Hematopoietic multipotent progenitor cell treated with erythropoietin and hydrocortisone succinate and interleukin-3 and kit ligand, for 15 days (in vitro differentiated cells): Measurements from ENCODE around the gene ALDH9A1.

ENCODE experiments used
- DNase-seq: peaks from one replicate; pipeline ENCODE4 v3.0.0-alpha.2; 2015; ENCODE audit warnings: low spot score

ALDH9A1 gene

DNA sequence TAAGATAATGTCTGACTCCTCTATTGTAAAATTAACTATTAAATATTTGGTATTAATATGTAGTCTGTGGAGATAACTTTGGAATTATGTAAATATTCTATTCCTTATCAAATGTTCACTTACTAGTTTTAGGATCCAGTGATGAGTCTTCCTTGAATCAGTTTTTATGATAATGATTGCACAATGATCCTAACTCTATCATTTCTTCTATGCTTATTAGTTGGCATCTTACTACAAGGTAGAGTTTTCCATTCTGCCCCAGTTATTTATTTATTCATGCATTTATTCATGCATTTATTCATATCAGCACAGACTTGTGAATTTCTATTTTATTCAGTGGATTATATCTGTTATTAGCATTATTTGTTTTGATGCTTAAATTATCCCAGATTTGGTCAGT lies 74.7 kb downstream of the ALDH9A1 start:
- DNase-seq: no peak

DNA sequence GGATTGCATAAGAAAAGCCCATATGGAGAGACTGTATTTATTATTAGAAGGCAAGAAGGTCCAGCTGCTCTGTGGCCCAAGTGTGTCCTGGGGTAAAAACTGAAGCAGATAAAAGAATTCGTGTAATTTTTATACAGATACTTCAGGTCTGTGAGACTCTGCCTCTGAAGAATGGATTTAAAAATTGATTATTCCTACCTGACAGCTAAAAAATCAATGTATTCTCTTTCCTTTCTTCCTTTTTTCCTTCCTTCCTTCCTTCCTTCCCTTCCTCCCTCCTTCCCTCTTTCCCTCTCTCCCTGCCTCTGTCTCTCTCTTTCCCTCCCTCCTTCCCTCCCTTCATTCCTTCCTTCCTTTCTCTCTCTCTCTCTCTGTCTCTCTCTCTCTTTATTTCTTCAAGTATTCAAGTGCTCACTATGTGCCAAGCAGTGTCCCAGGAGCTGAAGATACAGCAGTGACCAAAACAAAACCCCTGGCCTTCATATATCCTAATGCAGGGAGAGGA lies 78.7 kb downstream of the ALDH9A1 start:
- DNase-seq: no peak

DNA sequence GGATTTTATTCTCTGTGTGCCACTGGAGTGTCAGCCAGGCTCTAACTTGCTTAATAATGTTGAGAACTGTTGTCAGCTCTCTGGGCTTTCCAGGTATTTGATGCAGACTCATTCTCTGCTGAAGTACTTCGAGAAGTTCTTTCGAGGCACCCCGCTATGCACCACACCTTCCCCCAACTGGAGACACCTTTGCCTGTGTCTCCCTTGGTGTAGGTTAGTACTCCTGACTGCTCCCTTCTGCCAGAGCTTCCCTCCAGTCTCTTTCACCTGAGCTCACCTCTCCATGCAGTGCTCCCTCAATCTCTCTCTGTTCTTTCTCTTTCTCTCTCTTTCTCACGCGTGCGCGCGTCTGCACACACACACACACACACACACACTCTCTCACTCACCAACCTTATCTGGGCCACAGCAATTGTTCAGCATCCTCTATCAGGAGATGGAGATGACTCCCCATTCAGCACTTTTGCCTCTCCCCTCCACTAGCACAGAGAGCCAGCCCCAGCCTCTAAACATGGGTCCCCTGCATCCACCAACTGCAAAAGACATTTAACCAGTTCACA lies 81.3 kb downstream of the ALDH9A1 start:
- no peak for DNase-seq

DNA sequence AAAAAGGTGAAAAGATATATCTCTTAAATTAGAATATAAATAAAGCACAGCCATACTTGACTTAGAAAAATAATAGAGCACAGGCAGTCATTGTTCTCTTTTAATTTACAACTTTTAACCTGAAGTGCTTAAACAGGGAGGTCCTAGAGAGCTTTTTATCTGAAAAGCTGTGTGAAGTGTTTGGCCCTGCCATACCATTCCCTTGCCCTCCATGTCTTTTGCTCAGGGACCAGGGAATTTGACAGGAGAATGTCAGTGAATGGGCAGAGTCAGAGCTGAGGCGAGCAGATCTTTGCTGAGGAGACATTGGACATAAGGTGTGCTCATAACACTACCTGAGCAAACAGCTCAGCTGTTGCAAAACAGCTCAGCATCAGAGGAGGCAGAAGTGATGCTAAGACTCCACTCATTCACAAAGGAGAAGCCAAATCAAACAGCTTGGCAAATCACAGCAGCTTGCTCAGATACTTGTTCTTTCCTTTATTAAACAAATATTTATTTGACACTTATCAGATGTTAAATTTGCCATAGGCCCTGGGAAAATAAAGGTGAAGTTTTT lies 82.2 kb downstream of the ALDH9A1 start:
- DNase-seq: no peak
